ENCODE data around the gene GHITM.

GRCh38 chr10:84194424-84195043, 55.2 kb downstream of the GHITM start, which contains the start of gene CDHR1:
- no peak for TF ChIP-seq CTCF (IDR thresholded peaks at IDR 0.05; ENCODE audit: low read depth, low read length, poor library complexity, severe bottlenecking)
- no peak for TF ChIP-seq EZH2phosphoT487 (IDR thresholded peaks at IDR 0.05; ENCODE audit: borderline replicate concordance, low read length)
